Transverse colon (tissue), 4 donors: ENCODE measurements around the gene USP13. TPM values are rescaled to one million over a fixed set of nuclear protein-coding genes. Genes with fewer than 3 reads are reported as not detected.

Experiments
- DNase-seq: peaks from one replicate; pipeline ENCODE4 v3.0.0-alpha.2; 2019
- H3K27ac ChIP-seq, 4 donors: fragments of 200-600 bp; sonication (generic); 2 replicates each; pipeline ENCODE4 v1.5.1; 2016 to 2018; ENCODE audit warnings: inconsistent platforms in 4 of 4
- H3K27me3 ChIP-seq: fragments of 200-600 bp; sonication (generic); 2 replicates; pipeline ENCODE4 v1.5.1; 2017; ENCODE audit warnings: inconsistent platforms
- H3K36me3 ChIP-seq, 4 donors: fragments of 200-600 bp; sonication (generic); 2 replicates each; pipeline ENCODE4 v1.5.1; 2017 to 2019; ENCODE audit warnings: inconsistent platforms in 4 of 4
- H3K4me1 ChIP-seq, 4 donors: fragments of 200-600 bp; sonication (generic); 2 replicates each; pipeline ENCODE4 v1.5.1; 2017 to 2020; ENCODE audit warnings: inconsistent platforms in 4 of 4
- H3K4me3 ChIP-seq, 4 donors: fragments of 200-600 bp; sonication (generic); 1 replicate in 1 of 4; 2 replicates in 3 of 4; pipeline versions ENCODE4 v1.5.1 to v1.6.1; 2017 to 2019; ENCODE audit warnings: inconsistent platforms in 4 of 4
- H3K9me3 ChIP-seq, 2 donors: fragments of 200-600 bp; sonication (generic); 2 replicates each; pipeline ENCODE4 v1.5.1; 2017 to 2019; ENCODE audit warnings: inconsistent platforms in 2 of 2
- CTCF ChIP-seq, 5 experiments: fragments of 200-600 bp in 3 of 5; fragments of 450-650 bp in 2 of 5; sonication (generic) in 3 of 5; IDR thresholded peaks; 1 replicate in 2 of 5; 2 replicates in 3 of 5; pipeline ENCODE4 v1.5.1; 2016 to 2017; ENCODE audit warnings: antibody characterized with exemption in 5 of 5, inconsistent platforms in 3 of 5, mild to moderate bottlenecking in 2 of 5, moderate library complexity in 1 of 5
- EP300 ChIP-seq: sonication (generic); formaldehyde crosslinking; IDR thresholded peaks from one replicate; pipeline ENCODE4 v1.6.1; 2017; ENCODE audit warnings: antibody characterized with exemption, low read depth
- POLR2A ChIP-seq: fragments of 450-650 bp; IDR thresholded peaks from one replicate; pipeline ENCODE4 v1.6.1; 2016; ENCODE audit warnings: antibody characterized with exemption, mild to moderate bottlenecking, moderate library complexity
- POLR2AphosphoS5 ChIP-seq, 3 donors: sonication (generic); formaldehyde crosslinking; IDR thresholded peaks; one replicate each; pipeline ENCODE4 v1.6.1; 2016; ENCODE audit warnings: antibody characterized with exemption in 3 of 3
- WGBS, 2 donors: methylation state at CpG; one replicate each; pipeline ENCODE4 v1.1.5; 2018; ENCODE audit warnings: low coverage in 1 of 2; 5-methylcytosine and 5-hydroxymethylcytosine counted together
- in situ Hi-C, 4 donors: fragments of 200-750 bp; cut with MboI; loops; one replicate each; pipeline versions ENCODE4 v1.15.0 to v1.15.1; 2017; ENCODE audit warnings: low sequenced_read_pairs in 3 of 4, low pct_ligation_motif_present in 1 of 4, low pct_unique_long_range_greater_than_20kb in 1 of 4
- intact Hi-C: fragments of 100-400 bp; cut with DNase I; formaldehyde crosslinking; loops from one replicate; pipeline ENCODE4 v1.15.1; 2023; ENCODE audit warnings: low total_unique reads
- total RNA-seq, 4 donors: library from RNA; depleted of rRNA; stranded (reverse); fragments of >200 nt; gene quantifications; one replicate each; pipeline ENCODE4 v1.1.0, GENCODE V29; 2016

USP13 gene
- total RNA-seq, 4 donors from 2014 or later, result 2.0 to 3.7 (median 2.7) TPM

- in situ Hi-C loops, result no loop called here
- DNase-seq, result no peak
These were observed 37.2 kb upstream of the USP13 start for GRCh38 chr3:179615458-179616173.

GRCh38 chr3:179622023-179622422 is 30.8 kb upstream of the USP13 start:
- in situ Hi-C loops (no loop called here), intact Hi-C loops (no loop called here)
- no peaks in the 10 kb centered on the region for H3K27me3 ChIP-seq
- H3K9me3 ChIP-seq, result no peaks in the 10 kb centered on the region
- H3K4me3 ChIP-seq, result no peak overlapping the region
- no peak for DNase-seq
- 90% methylated on average over 2 of the region's 2 CpGs for WGBS, 2 donors
- TF ChIP-seq EP300 (no peak), POLR2AphosphoS5 (IDR thresholded peaks at IDR 0.05) (no peak), CTCF (IDR thresholded peaks at IDR 0.05) (no peak), POLR2A (no peak)
- H3K4me1 ChIP-seq, result no peaks in the 10 kb centered on the region
- no peak overlapping the region for H3K27ac ChIP-seq
- peaks cover 0 to 62% (median 29%) of the 10 kb centered on the region in 4 donors for H3K36me3 ChIP-seq

More at GRCh38 chr3:179615458-179616173, 37.2 kb upstream of the USP13 start:
- H3K4me1 ChIP-seq, result no peaks in the 10 kb centered on the region
- H3K4me3 ChIP-seq, result no peak overlapping the region
- no peaks in the 10 kb centered on the region for H3K9me3 ChIP-seq
- H3K36me3 ChIP-seq, result peaks cover 0 to 35% (median 13%) of the 10 kb centered on the region in 4 donors
- WGBS, 2 donors, result 82% methylated on average over 4 of the region's 4 CpGs
- TF ChIP-seq POLR2AphosphoS5 (IDR thresholded peaks at IDR 0.05), result no peak
- no peak for TF ChIP-seq CTCF (IDR thresholded peaks at IDR 0.05)
- no peak for TF ChIP-seq POLR2A
- TF ChIP-seq EP300, result no peak
- H3K27me3 ChIP-seq, result no peaks in the 10 kb centered on the region
- no peak overlapping the region for H3K27ac ChIP-seq
- intact Hi-C loops, result no loop called here

- Histone ChIP-seq H3K4me1 (no peaks in the 10 kb centered on the region), H3K36me3 (peaks cover 0 to 43% (median 20%) of the 10 kb centered on the region in 4 donors), H3K27ac (no peak overlapping the region), H3K4me3 (no peak overlapping the region), H3K9me3 (no peaks in the 10 kb centered on the region), H3K27me3 (no peaks in the 10 kb centered on the region)
- intact Hi-C loops, result no loop called here
- TF ChIP-seq POLR2AphosphoS5 (IDR thresholded peaks at IDR 0.05) (no peak), POLR2A (no peak), EP300 (no peak), CTCF (IDR thresholded peaks at IDR 0.05) (no peak)
- in situ Hi-C loops, result no loop called here
- WGBS, 2 donors, result 86 to 95% methylated on average over 2 to 3 of the region's 3 CpGs
- DNase-seq, result no peak
These were observed 28.4 kb upstream of the USP13 start for GRCh38 chr3:179624451-179624850.

- no peak for TF ChIP-seq POLR2AphosphoS5 (IDR thresholded peaks at IDR 0.05)
- TF ChIP-seq POLR2A, result no peak
- no peak for TF ChIP-seq CTCF (IDR thresholded peaks at IDR 0.05)
- no peak for TF ChIP-seq EP300
- in situ Hi-C loops (no loop called here), intact Hi-C loops (no loop called here)
- no peak for DNase-seq
- no peaks in the 10 kb centered on the region for H3K9me3 ChIP-seq
- H3K27me3 ChIP-seq, result no peaks in the 10 kb centered on the region
- H3K36me3 ChIP-seq, result no peaks in the 10 kb centered on the region
- no peaks in the 10 kb centered on the region for H3K4me1 ChIP-seq
- no peak overlapping the region for H3K27ac ChIP-seq
- WGBS, 2 donors, result 70 to 78% methylated on average over 3 of the region's 3 CpGs
- no peak overlapping the region for H3K4me3 ChIP-seq
These were observed 21.9 kb upstream of the USP13 start for GRCh38 chr3:179630753-179631451.
